H1 (cell line): ENCODE results near the gene HS6ST2. TPM values are rescaled to one million over a fixed set of nuclear protein-coding genes. Genes with fewer than 3 reads are reported as not detected.

Experiments used
- ATF3 ChIP-seq: IDR thresholded peaks from 2 replicates; pipeline ENCODE4 v1.6.1; 2011; ENCODE audit warnings: low read depth, mild to moderate bottlenecking, low read length; ENCODE audit not compliant: insufficient read depth
- TCF12 ChIP-seq: IDR thresholded peaks from 2 replicates; pipeline ENCODE4 v1.6.1; 2011; ENCODE audit warnings: low read depth, mild to moderate bottlenecking, low read length
- polyA plus RNA-seq, 7 experiments: library from polyadenylated mRNA; depleted of rRNA in 3 of 7; stranded (reverse) in 5 of 7; unstranded in 2 of 7; fragments of >200 nt in 5 of 7; fragments of 200-250 nt in 2 of 7; gene quantifications; 1 replicate in 5 of 7; 2 replicates in 1 of 7; 4 replicates in 1 of 7; pipeline versions ENCODE4 v1.2.1 to v1.2.3, GENCODE V29; 2011 to 2013; ENCODE audit warnings: missing spikeins in 2 of 7, mixed read lengths in 2 of 7
- total RNA-seq: library from RNA; stranded (reverse); fragmentation: NEBNext Ultra II Directional; extraction: Animal tissue kit (Norgen Biotek cat#: 25700); gene quantifications from 2 replicates; pipeline ENCODE4 v1.2.1, GENCODE V29; 2021
- TF ChIP-seq, protein P1 (sequence below): fragments of 300-600 bp; sonication (generic); IDR thresholded peaks from 2 replicates; pipeline ENCODE4 v1.7.1; 2012; ENCODE audit warnings: low read length, moderate library complexity, mild to moderate bottlenecking, inconsistent platforms; ENCODE audit not compliant: insufficient replicate concordance

Gene HS6ST2
- total and polyA plus RNA-seq, 2 of the 8 experiments (the other 6 are each of a cell fraction or from before 2014, with no cell fraction given): 3.9 TPM

DNA sequence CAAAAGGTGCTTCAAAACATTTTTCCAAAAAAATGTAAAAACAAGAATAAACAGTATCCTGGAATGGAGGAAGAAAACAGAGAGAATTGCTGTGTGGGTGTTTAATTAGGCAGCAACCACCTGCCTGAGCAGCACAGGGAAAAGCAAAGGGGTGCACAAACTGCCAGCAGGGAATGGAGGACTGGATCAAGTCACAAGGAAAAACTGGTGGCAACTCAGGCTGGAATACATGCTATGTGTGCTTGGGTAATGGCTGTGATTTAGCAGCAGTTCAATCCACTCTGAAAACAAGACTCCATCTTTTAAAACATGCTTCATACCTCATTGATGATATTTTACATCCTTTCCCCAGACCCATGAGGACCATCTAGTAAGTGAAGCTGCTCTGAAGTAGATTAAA lies 179.5 kb downstream of the HS6ST2 start (continued):
- TF ChIP-seq, protein P1, sequence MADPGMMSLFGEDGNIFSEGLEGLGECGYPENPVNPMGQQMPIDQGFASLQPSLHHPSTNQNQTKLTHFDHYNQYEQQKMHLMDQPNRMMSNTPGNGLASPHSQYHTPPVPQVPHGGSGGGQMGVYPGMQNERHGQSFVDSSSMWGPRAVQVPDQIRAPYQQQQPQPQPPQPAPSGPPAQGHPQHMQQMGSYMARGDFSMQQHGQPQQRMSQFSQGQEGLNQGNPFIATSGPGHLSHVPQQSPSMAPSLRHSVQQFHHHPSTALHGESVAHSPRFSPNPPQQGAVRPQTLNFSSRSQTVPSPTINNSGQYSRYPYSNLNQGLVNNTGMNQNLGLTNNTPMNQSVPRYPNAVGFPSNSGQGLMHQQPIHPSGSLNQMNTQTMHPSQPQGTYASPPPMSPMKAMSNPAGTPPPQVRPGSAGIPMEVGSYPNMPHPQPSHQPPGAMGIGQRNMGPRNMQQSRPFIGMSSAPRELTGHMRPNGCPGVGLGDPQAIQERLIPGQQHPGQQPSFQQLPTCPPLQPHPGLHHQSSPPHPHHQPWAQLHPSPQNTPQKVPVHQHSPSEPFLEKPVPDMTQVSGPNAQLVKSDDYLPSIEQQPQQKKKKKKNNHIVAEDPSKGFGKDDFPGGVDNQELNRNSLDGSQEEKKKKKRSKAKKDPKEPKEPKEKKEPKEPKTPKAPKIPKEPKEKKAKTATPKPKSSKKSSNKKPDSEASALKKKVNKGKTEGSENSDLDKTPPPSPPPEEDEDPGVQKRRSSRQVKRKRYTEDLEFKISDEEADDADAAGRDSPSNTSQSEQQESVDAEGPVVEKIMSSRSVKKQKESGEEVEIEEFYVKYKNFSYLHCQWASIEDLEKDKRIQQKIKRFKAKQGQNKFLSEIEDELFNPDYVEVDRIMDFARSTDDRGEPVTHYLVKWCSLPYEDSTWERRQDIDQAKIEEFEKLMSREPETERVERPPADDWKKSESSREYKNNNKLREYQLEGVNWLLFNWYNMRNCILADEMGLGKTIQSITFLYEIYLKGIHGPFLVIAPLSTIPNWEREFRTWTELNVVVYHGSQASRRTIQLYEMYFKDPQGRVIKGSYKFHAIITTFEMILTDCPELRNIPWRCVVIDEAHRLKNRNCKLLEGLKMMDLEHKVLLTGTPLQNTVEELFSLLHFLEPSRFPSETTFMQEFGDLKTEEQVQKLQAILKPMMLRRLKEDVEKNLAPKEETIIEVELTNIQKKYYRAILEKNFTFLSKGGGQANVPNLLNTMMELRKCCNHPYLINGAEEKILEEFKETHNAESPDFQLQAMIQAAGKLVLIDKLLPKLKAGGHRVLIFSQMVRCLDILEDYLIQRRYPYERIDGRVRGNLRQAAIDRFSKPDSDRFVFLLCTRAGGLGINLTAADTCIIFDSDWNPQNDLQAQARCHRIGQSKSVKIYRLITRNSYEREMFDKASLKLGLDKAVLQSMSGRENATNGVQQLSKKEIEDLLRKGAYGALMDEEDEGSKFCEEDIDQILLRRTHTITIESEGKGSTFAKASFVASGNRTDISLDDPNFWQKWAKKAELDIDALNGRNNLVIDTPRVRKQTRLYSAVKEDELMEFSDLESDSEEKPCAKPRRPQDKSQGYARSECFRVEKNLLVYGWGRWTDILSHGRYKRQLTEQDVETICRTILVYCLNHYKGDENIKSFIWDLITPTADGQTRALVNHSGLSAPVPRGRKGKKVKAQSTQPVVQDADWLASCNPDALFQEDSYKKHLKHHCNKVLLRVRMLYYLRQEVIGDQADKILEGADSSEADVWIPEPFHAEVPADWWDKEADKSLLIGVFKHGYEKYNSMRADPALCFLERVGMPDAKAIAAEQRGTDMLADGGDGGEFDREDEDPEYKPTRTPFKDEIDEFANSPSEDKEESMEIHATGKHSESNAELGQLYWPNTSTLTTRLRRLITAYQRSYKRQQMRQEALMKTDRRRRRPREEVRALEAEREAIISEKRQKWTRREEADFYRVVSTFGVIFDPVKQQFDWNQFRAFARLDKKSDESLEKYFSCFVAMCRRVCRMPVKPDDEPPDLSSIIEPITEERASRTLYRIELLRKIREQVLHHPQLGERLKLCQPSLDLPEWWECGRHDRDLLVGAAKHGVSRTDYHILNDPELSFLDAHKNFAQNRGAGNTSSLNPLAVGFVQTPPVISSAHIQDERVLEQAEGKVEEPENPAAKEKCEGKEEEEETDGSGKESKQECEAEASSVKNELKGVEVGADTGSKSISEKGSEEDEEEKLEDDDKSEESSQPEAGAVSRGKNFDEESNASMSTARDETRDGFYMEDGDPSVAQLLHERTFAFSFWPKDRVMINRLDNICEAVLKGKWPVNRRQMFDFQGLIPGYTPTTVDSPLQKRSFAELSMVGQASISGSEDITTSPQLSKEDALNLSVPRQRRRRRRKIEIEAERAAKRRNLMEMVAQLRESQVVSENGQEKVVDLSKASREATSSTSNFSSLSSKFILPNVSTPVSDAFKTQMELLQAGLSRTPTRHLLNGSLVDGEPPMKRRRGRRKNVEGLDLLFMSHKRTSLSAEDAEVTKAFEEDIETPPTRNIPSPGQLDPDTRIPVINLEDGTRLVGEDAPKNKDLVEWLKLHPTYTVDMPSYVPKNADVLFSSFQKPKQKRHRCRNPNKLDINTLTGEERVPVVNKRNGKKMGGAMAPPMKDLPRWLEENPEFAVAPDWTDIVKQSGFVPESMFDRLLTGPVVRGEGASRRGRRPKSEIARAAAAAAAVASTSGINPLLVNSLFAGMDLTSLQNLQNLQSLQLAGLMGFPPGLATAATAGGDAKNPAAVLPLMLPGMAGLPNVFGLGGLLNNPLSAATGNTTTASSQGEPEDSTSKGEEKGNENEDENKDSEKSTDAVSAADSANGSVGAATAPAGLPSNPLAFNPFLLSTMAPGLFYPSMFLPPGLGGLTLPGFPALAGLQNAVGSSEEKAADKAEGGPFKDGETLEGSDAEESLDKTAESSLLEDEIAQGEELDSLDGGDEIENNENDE: no peak
- TF ChIP-seq TCF12: no peak
- no peak for TF ChIP-seq ATF3
